Fibroblast of the aortic adventitia (primary cell): ENCODE measurements around the gene ADGRE3. TPM values are rescaled to one million over a fixed set of nuclear protein-coding genes. Genes with fewer than 3 reads are reported as not detected.
"Not testable (repeated sequence)": the region's sequence is repeated elsewhere in the genome, so short reads cannot be mapped to it uniquely, and the experiment has no call there.

Source experiments
- DNase-seq: peaks from one replicate; pipeline ENCODE4 v3.0.0-alpha.2; 2010; ENCODE audit warnings: low read depth
- H3K4me3 ChIP-seq: 2 replicates; pipeline ENCODE4 v1.5.1; 2011; ENCODE audit warnings: low read depth, mild to moderate bottlenecking, control low read depth, low read length, moderate library complexity
- CTCF ChIP-seq: IDR thresholded peaks from 2 replicates; pipeline ENCODE4 v1.5.1; 2011; ENCODE audit warnings: mild to moderate bottlenecking, low read length, control low read depth, inconsistent platforms; ENCODE audit not compliant: insufficient read depth
- total RNA-seq: library from RNA; depleted of rRNA; stranded (reverse); fragments of >200 nt; gene quantifications from 2 replicates; pipeline ENCODE4 v1.2.3, GENCODE V29; 2012; ENCODE audit warnings: low replicate concordance

Gene ADGRE3
- total RNA-seq, 1 donor, result not detected

- no peak overlapping the region for H3K4me3 ChIP-seq
- TF ChIP-seq CTCF, result no peak
- DNase-seq, result no peak
Observed at GRCh38 chr19:14629557-14629956, 45.1 kb downstream of the ADGRE3 start.

GRCh38 chr19:14624491-14624890 lies 50.2 kb downstream of the ADGRE3 start:
- not testable (repeated sequence) for DNase-seq

GRCh38 chr19:14619404-14619803 lies 55.2 kb downstream of the ADGRE3 start:
- no peak overlapping the region for H3K4me3 ChIP-seq
- no peak for DNase-seq
- no peak for TF ChIP-seq CTCF

More at GRCh38 chr19:14624491-14624890, 50.2 kb downstream of the ADGRE3 start:
- H3K4me3 ChIP-seq, result not testable (repeated sequence)

- no peak overlapping the region for H3K4me3 ChIP-seq
- no peak for TF ChIP-seq CTCF
- no peak for DNase-seq
Observed at GRCh38 chr19:14616407-14616806, 58.2 kb downstream of the ADGRE3 start.

DNA sequence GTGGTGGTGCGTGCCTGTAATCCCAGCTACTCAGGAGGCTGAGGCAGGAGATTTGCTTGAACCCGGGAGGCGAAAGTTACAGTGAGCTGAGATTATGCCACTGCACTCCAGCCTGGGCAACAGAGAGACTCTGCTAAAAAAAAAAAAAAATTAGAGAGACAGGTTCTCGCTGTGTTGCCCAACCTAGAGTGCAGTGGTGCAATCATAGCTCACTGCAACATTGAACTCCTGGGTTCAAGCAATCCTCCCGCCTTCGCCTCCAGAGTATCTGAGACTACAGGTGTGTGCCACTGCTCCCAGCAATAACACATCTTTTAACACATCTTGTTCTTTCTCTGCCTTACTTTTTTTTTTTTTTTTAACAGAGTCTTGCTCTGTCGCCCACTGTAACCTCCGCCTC lies 59.0 kb downstream of the ADGRE3 start:
- TF ChIP-seq CTCF, result no peak
- no peak for DNase-seq
- no peak overlapping the region for H3K4me3 ChIP-seq

GRCh38 chr19:14614099-14614412 lies 60.6 kb downstream of the ADGRE3 start:
- TF ChIP-seq CTCF, result no peak
- DNase-seq, result no peak
- H3K4me3 ChIP-seq, result no peak overlapping the region

GRCh38 chr19:14613399-14614098 lies 61.1 kb downstream of the ADGRE3 start:
- not testable (repeated sequence) for DNase-seq, H3K4me3 ChIP-seq

GRCh38 chr19:14612657-14613056 lies 62.0 kb downstream of the ADGRE3 start:
- TF ChIP-seq CTCF, result no peak
- no peak overlapping the region for H3K4me3 ChIP-seq

DNA sequence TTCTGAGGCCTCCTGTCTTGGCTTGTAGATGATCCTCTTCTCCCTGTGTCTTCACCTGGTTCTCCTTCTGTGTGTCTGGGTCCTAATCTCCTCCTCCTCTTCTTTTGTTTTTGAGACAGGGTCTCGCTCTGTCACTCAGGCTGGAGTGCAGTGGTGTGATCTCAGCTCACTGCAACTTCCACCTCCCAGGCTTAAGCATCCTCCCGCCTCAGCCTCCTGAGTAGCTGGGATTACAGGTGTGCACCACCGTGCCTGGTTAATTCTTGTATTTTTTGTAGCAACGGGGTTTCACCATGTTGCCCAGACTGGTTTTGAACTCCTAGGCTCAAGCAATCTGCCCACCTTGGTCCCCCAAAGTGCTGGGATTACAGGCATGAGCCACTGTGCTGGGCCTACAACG lies 62.4 kb downstream of the ADGRE3 start:
- not testable (repeated sequence) for H3K4me3 ChIP-seq, DNase-seq

More at GRCh38 chr19:14612657-14613056, 62.0 kb downstream of the ADGRE3 start:
- DNase-seq, result no peak
